Stomach (tissue), 4 donors: ENCODE data around the gene LRRC63.

ENCODE experiments used
- POLR2A ChIP-seq, 4 donors: fragments of 450-650 bp; IDR thresholded peaks; one replicate each; pipeline ENCODE4 v1.6.1; 2016; ENCODE audit warnings: antibody characterized with exemption in 4 of 4, control low read depth in 2 of 4, mild to moderate bottlenecking in 1 of 4, moderate library complexity in 1 of 4
- TF ChIP-seq, protein P1 (sequence below), 7 experiments: fragments of 450-650 bp in 4 of 7; fragments of 200-600 bp in 3 of 7; sonication (generic) in 3 of 7; IDR thresholded peaks; one replicate each; pipeline ENCODE4 v1.5.1; 2016 to 2019; ENCODE audit warnings: antibody characterized with exemption in 7 of 7, control low read depth in 2 of 7, mild to moderate bottlenecking in 1 of 7

DNA sequence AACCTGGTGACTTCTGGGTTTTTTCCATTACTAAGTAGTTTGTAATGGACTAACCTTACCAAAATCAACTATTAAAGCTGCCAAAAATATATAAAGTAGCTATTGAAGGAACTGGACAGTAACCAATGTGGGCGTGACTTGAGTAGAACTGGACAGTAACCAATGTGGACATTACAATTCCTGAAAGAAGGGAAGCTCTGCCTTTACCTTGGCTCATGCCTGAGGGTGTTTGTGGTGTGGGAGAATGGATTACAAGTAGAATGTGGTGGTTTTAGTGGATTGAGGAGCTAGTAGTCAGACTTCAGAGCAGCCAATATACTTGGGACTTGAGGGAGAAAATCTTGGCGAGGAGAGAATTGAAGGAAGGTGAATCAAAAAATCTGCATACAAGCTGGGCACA lies 17.5 kb downstream of the LRRC63 start:
- no peak for TF ChIP-seq POLR2A (IDR thresholded peaks at IDR 0.05)
- TF ChIP-seq, protein P1, sequence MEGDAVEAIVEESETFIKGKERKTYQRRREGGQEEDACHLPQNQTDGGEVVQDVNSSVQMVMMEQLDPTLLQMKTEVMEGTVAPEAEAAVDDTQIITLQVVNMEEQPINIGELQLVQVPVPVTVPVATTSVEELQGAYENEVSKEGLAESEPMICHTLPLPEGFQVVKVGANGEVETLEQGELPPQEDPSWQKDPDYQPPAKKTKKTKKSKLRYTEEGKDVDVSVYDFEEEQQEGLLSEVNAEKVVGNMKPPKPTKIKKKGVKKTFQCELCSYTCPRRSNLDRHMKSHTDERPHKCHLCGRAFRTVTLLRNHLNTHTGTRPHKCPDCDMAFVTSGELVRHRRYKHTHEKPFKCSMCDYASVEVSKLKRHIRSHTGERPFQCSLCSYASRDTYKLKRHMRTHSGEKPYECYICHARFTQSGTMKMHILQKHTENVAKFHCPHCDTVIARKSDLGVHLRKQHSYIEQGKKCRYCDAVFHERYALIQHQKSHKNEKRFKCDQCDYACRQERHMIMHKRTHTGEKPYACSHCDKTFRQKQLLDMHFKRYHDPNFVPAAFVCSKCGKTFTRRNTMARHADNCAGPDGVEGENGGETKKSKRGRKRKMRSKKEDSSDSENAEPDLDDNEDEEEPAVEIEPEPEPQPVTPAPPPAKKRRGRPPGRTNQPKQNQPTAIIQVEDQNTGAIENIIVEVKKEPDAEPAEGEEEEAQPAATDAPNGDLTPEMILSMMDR (IDR thresholded peaks at IDR 0.05), result no peak
